GM18511 (cell line): ENCODE data around the gene ITGA2.

Experiments used
- ATAC-seq: cut with Tn5 transposase; IDR thresholded peaks from one replicate; pipeline ENCODE4 v1.9.1; 2021; ENCODE audit warnings: mild to moderate bottlenecking, moderate library complexity; ENCODE audit not compliant: unreplicated experiment

Gene ITGA2

DNA sequence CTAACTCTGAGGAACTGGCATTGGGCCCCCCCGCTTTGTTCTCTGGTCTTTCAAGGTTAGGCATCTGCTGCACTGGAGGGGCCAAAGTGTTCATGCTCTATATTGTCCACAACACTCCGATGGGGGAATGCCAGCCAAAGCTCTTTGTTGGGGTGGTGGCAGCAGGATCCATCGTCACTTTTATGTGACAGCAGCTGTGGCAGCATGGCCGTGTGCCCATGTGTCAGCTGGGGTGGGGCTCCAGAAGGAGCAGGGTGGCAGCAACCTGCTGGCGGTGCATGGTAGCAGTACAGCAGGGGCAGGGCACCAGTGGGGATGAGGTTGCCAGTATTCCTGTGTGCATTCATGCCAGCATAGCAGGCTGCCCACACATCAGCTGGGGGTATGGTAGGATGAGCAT, 28.2 kb downstream of the ITGA2 start:
- no peak for ATAC-seq

- no peak for ATAC-seq
Observed at GRCh38 chr5:53017794-53018391, 28.7 kb downstream of the ITGA2 start.

- ATAC-seq: no peak
Observed at GRCh38 chr5:53019320-53019719, 30.2 kb downstream of the ITGA2 start.

DNA sequence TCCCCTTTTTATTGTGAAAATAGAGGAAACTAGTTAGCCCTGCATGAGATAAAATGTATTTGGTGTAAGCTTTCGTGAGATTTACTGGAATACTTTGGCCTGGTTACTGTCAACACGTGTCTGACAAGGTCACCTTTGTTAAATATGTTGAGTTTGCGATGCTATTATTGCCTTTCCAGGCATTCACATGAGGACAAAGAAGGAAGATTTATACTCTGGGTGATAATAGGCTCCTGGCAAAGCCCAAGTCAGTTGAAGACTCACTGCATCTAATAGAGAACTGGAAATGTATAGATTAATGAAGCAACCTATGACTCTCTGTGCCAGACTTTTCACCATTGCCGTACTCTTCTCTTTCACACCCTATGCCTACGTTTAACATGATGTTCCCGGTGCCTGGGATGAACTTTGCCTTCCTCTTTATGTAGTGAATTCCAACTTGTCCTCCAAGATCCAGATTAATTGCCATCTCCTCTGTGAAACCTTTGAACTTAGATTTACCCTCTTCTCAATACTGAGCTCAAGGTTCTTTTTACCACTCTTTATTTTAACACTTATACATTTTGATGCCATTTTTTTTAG, 33.9 kb downstream of the ITGA2 start:
- ATAC-seq: no peak

DNA sequence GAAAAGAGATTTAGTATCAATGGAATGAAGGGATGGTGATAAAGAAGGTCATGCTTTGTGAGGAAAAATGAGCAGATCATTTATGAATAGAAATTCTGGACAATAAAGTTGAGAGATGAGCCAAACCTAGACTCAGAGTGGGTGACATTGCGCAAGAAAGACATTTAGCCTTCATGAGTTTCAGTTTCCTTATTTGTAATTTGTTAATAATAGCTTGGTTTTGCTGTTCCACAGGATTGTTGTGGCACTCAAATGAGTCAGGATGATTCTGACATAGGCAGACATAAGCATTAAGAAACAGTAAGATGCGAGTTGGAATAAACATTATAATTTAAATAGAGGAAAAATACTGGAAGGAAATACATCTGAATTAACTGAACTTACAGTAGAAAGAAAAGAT, 34.8 kb downstream of the ITGA2 start:
- peak; percentile 95 for ATAC-seq

GRCh38 chr5:53024535-53024934, 35.4 kb downstream of the ITGA2 start:
- ATAC-seq: no peak

DNA sequence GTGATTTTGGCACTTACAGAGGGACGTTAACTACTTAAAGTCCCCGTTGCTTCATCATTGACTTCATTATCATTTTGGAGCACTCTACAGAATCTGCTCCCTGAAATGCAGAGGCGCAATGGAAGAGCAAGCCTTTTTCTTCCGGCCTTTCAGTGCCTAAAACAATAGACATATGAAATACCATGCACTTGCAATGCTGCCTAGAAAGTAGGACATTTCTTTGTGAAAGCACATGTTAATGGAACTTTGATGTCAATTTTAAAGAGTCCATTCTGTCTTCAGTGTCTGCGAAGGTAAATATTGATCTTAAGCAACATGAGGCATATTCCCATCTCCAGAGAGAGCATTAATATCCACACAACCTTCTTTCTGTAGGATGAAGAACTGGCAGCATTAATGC, 36.3 kb downstream of the ITGA2 start:
- ATAC-seq: no peak

- no peak for ATAC-seq
Observed at GRCh38 chr5:53027913-53028312, 38.8 kb downstream of the ITGA2 start.

DNA sequence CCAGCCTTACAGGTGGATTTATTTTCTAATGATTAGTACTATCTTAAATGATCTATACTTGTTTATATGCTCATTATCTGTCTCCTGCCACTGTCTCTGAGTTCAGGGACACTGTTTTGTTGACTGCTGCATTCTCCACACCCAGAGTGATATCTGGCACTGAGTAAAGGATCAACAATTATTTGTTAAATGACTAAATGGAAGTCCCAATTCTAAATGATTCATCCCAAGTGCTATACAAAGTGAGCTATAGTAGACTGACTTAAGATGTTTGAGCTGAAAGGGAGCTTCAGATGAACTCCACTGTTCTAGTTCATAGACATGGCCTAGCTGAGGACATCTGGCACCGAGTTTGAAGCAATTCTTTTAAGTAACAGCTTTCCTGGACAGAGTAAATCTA, 40.5 kb downstream of the ITGA2 start:
- ATAC-seq: no peak

DNA sequence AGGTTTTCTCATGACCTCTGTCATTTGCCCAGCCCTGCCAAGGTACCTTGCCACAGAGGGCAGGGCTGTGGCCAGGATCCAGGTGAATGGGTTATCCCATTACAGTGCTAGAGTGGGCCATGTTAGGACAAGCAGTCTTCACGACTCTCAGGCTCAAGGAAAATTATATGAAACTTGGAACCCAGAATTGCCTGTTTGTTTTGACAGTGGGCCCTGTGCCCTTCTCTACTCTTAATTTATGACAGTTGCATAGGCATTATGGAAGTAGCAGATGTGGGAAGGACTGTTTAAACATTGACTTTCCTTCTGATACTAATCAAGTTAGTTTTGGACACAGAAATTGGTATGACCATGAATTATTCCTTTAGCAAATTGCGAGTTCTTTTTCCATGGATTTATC, 41.7 kb downstream of the ITGA2 start:
- no peak for ATAC-seq

DNA sequence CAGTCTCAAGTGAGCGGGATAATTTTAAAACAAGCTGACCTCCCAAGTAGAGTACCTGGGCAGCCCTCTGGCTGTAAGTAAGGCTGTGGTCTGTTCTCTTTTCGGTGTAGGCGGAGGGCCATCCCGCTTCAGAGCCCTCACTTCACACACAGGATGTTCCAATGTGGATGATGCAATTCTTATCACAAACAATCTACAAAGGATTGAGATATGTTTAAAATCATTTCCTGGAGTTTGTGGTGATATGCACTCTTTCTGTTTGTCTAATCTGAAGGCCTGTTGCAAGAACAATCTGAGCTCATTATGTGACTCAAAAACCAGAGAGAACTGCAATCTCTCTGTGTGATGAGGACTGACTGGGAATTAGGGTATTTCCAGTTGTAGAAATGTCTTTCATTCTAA, 42.5 kb downstream of the ITGA2 start:
- ATAC-seq: no peak

DNA sequence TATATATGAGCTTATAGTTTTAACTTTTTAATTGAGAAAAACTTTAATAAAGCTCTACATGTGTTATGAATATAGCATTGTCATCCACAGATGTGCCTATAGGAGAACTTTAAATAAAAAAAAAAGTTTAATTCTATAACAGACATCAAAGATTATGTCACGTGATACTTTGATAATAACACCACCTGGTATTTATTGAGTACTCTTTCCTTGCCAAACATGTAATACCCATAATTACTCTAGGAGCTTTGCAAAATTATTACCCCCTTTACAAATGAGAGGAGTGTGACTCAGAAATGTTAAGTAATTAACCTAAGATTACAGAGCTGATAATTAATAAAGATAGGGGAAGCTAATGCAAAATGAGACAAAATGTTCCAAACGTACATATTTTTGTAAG, 43.0 kb downstream of the ITGA2 start:
- ATAC-seq: no peak

- no peak for ATAC-seq
Observed at GRCh38 chr5:53034832-53035231, 45.7 kb downstream of the ITGA2 start.

GRCh38 chr5:53035868-53036381, 46.8 kb downstream of the ITGA2 start:
- peak; percentile 56 for ATAC-seq

- no peak for ATAC-seq
Observed at GRCh38 chr5:53037141-53037859, 48.1 kb downstream of the ITGA2 start.

DNA sequence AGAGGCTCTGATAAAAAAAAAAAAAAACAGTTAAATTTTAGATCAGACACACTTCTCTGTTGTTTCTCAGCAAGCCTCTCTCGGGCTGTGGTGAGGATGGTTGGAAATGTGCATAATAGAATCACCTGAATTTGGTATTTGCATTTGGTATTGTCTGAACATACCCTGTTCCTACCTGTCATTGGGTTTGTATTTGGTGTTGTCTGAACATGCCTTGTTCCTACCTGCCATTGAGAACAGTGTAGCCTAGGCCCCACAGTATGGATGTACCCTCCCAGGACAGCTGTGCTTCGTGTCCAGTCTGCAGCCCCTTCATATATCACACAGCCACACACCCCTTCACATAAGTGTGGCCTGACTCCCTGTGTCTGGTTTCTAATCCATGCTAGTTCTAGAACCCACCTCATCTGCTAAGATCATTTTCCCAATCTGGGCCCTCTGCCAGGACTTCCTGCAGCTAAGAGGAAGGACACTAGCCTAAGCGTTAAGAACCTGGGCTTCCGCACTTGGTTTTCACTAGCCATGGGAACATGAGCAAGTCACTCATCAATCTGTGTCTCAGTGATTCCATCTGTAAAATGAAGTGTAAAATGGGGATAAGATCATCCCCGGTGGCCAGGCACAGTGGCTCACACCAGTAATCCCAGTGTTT, 49.2 kb downstream of the ITGA2 start:
- no peak for ATAC-seq

GRCh38 chr5:53039855-53040254, 50.7 kb downstream of the ITGA2 start:
- no peak for ATAC-seq

GRCh38 chr5:53041071-53041692, 52.0 kb downstream of the ITGA2 start:
- peak; percentile 95 for ATAC-seq

GRCh38 chr5:53041740-53042139, 52.6 kb downstream of the ITGA2 start:
- ATAC-seq: no peak

DNA sequence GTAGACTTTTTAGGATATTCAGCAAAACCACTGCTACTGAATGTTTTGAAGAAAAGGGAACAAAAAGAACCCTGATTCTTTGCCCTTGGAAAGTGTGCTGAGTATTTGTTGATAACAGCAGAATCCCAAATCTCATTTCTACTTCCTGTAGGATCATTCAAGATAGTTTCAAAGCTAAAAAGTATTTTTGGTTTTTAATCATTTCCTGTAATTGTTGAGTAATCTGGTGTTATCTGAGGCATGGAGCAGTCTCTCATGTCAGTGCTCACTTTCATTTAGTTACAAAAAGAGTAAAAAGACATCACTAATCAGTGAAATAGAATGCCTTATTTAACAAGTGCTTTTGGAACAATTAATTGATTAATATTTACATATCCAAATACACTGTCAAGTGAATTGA, 56.1 kb downstream of the ITGA2 start:
- ATAC-seq: no peak

DNA sequence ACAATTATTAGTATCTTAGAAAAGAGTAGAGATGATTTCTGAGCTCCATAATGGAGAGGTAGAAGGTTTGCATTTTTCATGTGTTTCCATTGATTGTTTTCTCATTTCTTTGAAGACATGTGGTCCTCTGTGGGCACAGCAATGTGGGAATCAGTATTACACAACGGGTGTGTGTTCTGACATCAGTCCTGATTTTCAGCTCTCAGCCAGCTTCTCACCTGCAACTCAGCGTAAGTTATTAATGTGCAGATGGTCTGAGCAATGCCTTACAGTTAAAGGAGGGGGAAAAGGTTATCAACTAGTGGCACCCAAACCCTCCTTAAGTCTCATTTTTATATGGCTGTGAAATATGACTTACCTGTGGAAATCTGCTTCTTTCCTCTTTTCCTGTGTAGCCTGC, 59.1 kb downstream of the ITGA2 start:
- ATAC-seq: no peak
